ENCODE data around the gene CDH22.

GRCh38 chr20:46171476-46171875 is 136.8 kb downstream of the CDH22 start:
- TF ChIP-seq CTCF (conservative IDR thresholded peaks at IDR 0.05 in 1 of 2, IDR thresholded peaks at IDR 0.05 in 1 of 2; ENCODE audit: extremely low read depth in 1 of 2, insufficient read depth in 1 of 2, low read depth in 1 of 2, low read length in 2 of 2), result no peak
- TF ChIP-seq EZH2 (IDR thresholded peaks at IDR 0.05; ENCODE audit: borderline replicate concordance, low read length), result no peak

All from mammary epithelial cell (primary cell).